Measurements from ENCODE around the gene ERGIC3. TPM values are rescaled to one million over a fixed set of nuclear protein-coding genes. Genes with fewer than 3 reads are reported as not detected.

Gene ERGIC3
- total and polyA plus RNA-seq, 3 experiments from 2014 or later = 114 to 137 (median 136) TPM

Other genes starting within 250 kb of the ERGIC3 start
- not detected for gene FAM83C, start 249.7 kb upstream of the ERGIC3 start, total RNA-seq
- not detected for gene FAM83C, start 249.7 kb upstream of the ERGIC3 start, polyA plus RNA-seq
- gene UQCC1, start 130.1 kb upstream of the ERGIC3 start, total RNA-seq = 10 to 100 TPM; 64.5 to 71.0 TPM
- gene UQCC1, start 130.1 kb upstream of the ERGIC3 start, polyA plus RNA-seq = 14.3 TPM
- gene GDF5, start 103.8 kb upstream of the ERGIC3 start, total RNA-seq = not detected
- gene GDF5, start 103.8 kb upstream of the ERGIC3 start, polyA plus RNA-seq = not detected
- 10 to 100 TPM; 34.8 to 42.2 TPM for gene CEP250, start 86.5 kb upstream of the ERGIC3 start, total RNA-seq
- 17.2 TPM for gene CEP250, start 86.5 kb upstream of the ERGIC3 start, polyA plus RNA-seq
- not detected for gene C20orf173, start 12.4 kb upstream of the ERGIC3 start, total RNA-seq
- gene C20orf173, start 12.4 kb upstream of the ERGIC3 start, polyA plus RNA-seq = not detected
- gene SPAG4, start 73.8 kb downstream of the ERGIC3 start, total RNA-seq = 1 to 10 TPM; 2.1 TPM
- gene SPAG4, start 73.8 kb downstream of the ERGIC3 start, polyA plus RNA-seq = 1.1 TPM
- 100 to 1,000 TPM; 295 to 305 TPM for gene CPNE1, start 122.8 kb downstream of the ERGIC3 start, total RNA-seq
- 378 TPM for gene CPNE1, start 122.8 kb downstream of the ERGIC3 start, polyA plus RNA-seq
- 100 to 1,000 TPM; 103 to 110 TPM for gene RBM12, start 122.8 kb downstream of the ERGIC3 start, total RNA-seq
- 46.1 TPM for gene RBM12, start 122.8 kb downstream of the ERGIC3 start, polyA plus RNA-seq
- gene NFS1, start 157.3 kb downstream of the ERGIC3 start, total RNA-seq = 10 to 100 TPM; 36.4 to 37.7 TPM
- 18.8 TPM for gene NFS1, start 157.3 kb downstream of the ERGIC3 start, polyA plus RNA-seq
- 100 to 1,000 TPM; 108 to 117 TPM for gene ROMO1, start 157.3 kb downstream of the ERGIC3 start, total RNA-seq
- gene ROMO1, start 157.3 kb downstream of the ERGIC3 start, polyA plus RNA-seq = 358 TPM
- 100 to 1,000 TPM; 349 to 352 TPM for gene RBM39, start 200.2 kb downstream of the ERGIC3 start, total RNA-seq
- gene RBM39, start 200.2 kb downstream of the ERGIC3 start, polyA plus RNA-seq = 157 TPM
- 10 to 100 TPM; 53.9 to 54.3 TPM for gene PHF20, start 229.9 kb downstream of the ERGIC3 start, total RNA-seq
- gene PHF20, start 229.9 kb downstream of the ERGIC3 start, polyA plus RNA-seq = 124 TPM

All from CD8-positive, alpha-beta memory T cell (primary cell).